GM12872 (cell line): ENCODE measurements around the gene PTCHD4.

Experiments used
- TF ChIP-seq, protein P1 (sequence below): IDR thresholded peaks from 3 replicates; pipeline ENCODE4 v1.5.1; 2011; ENCODE audit warnings: low read depth, mild to moderate bottlenecking, low read length, moderate library complexity; ENCODE audit not compliant: insufficient read depth

PTCHD4 gene

GRCh38 chr6:48090546-48090945, 20.5 kb downstream of the PTCHD4 start:
- TF ChIP-seq, protein P1, sequence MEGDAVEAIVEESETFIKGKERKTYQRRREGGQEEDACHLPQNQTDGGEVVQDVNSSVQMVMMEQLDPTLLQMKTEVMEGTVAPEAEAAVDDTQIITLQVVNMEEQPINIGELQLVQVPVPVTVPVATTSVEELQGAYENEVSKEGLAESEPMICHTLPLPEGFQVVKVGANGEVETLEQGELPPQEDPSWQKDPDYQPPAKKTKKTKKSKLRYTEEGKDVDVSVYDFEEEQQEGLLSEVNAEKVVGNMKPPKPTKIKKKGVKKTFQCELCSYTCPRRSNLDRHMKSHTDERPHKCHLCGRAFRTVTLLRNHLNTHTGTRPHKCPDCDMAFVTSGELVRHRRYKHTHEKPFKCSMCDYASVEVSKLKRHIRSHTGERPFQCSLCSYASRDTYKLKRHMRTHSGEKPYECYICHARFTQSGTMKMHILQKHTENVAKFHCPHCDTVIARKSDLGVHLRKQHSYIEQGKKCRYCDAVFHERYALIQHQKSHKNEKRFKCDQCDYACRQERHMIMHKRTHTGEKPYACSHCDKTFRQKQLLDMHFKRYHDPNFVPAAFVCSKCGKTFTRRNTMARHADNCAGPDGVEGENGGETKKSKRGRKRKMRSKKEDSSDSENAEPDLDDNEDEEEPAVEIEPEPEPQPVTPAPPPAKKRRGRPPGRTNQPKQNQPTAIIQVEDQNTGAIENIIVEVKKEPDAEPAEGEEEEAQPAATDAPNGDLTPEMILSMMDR, result no peak

GRCh38 chr6:48087448-48087847, 23.5 kb downstream of the PTCHD4 start:
- TF ChIP-seq, protein P1, result 0 out of 3 replicates have a peak, but pooled peaks have one; percentile 8

GRCh38 chr6:48086187-48086586, 24.8 kb downstream of the PTCHD4 start:
- TF ChIP-seq, protein P1, result no peak

GRCh38 chr6:48085131-48085741, 25.8 kb downstream of the PTCHD4 start:
- TF ChIP-seq, protein P1, result no peak

DNA sequence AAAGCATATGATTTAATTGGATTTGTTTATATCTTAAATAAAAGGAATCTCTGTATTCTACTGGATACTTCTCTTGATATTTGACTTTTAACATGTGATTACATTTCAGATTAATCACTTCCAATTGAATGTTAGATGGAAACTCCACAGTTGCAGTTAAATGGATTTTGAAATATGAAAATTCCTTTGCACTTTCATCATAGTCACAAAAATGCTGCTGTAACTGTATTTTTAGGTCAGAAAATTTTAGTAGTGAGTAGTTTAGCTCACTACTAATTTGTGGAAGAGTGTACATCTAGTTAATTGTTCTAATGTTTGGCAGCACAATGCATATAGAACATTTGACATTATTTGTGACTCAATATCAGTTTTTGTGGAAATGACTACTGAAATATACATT, 26.8 kb downstream of the PTCHD4 start:
- TF ChIP-seq, protein P1, result no peak

GRCh38 chr6:48080227-48081009, 30.6 kb downstream of the PTCHD4 start:
- TF ChIP-seq, protein P1, result no peak

DNA sequence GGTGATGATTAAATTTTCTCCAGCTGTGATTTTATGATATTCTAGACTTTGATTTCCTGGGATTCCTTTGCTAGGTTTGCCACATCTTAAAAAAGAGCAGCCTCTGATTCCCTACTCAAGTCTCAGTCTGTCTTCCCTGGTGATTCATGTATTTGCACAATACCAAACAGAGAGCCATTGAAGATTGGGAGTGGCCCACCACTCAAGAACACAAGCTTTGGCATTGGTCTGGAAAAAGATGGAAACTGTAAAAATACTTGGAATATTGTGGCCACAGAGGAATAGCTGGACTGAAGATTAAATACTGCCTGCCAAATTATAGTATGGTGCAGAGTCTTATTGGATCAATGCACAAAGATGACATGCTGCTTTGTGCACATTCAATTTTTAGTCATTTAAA, 32.9 kb downstream of the PTCHD4 start:
- TF ChIP-seq, protein P1, result no peak
